Vagina (tissue), 2 donors: ENCODE data around the gene RBM4. TPM values are rescaled to one million over a fixed set of nuclear protein-coding genes. Genes with fewer than 3 reads are reported as not detected.

Experiments
- DNase-seq, 2 donors: peaks; one replicate each; pipeline ENCODE4 v3.0.0-alpha.2; 2017; ENCODE audit errors: extremely low spot score in 2 of 2
- H3K27ac ChIP-seq: fragments of 200-600 bp; sonication (generic); one replicate; pipeline ENCODE4 v1.5.1; 2019
- H3K27me3 ChIP-seq: fragments of 200-600 bp; sonication (generic); one replicate; pipeline ENCODE4 v1.5.1; 2019
- H3K36me3 ChIP-seq, 2 donors: fragments of 200-600 bp; sonication (generic); one replicate each; pipeline ENCODE4 v1.5.1; 2017 to 2019
- H3K4me1 ChIP-seq: fragments of 200-600 bp; sonication (generic); one replicate; pipeline ENCODE4 v1.5.1; 2019
- H3K4me3 ChIP-seq, 2 donors: fragments of 200-600 bp; sonication (generic); 1 replicate in 1 of 2; 2 replicates in 1 of 2; pipeline ENCODE4 v1.5.1; 2016 to 2019
- H3K9me3 ChIP-seq: fragments of 200-600 bp; sonication (generic); one replicate; pipeline ENCODE4 v1.5.1; 2019
- POLR2A ChIP-seq, 2 donors: fragments of 450-650 bp; IDR thresholded peaks; one replicate each; pipeline ENCODE4 v1.6.1; 2017; ENCODE audit warnings: antibody characterized with exemption in 2 of 2, mild to moderate bottlenecking in 2 of 2, moderate library complexity in 2 of 2
- POLR2AphosphoS5 ChIP-seq, 2 donors: sonication (generic); formaldehyde crosslinking; IDR thresholded peaks; one replicate each; pipeline ENCODE4 v1.9.0; 2017; ENCODE audit warnings: antibody characterized with exemption in 2 of 2, mild to moderate bottlenecking in 2 of 2, low read depth in 1 of 2; ENCODE audit not compliant: insufficient read depth in 1 of 2
- intact Hi-C: fragments of 100-400 bp; cut with DNase I; formaldehyde crosslinking; loops from one replicate; pipeline ENCODE4 v1.15.1; 2023
- total RNA-seq: library from RNA; depleted of rRNA; stranded (reverse); fragments of >200 nt; gene quantifications from one replicate; pipeline ENCODE4 v1.2.3, GENCODE V29; 2016
- TF ChIP-seq, protein P1 (sequence below), 3 experiments: fragments of 450-650 bp in 2 of 3; fragments of 200-600 bp in 1 of 3; sonication (generic) in 1 of 3; IDR thresholded peaks; one replicate each; pipeline ENCODE4 v1.5.1; 2017 to 2019; ENCODE audit warnings: antibody characterized with exemption in 3 of 3, mild to moderate bottlenecking in 2 of 3, moderate library complexity in 2 of 3

The RBM4 gene
- total RNA-seq, 1 donor from 2014 or later, result 61.1 TPM

DNA sequence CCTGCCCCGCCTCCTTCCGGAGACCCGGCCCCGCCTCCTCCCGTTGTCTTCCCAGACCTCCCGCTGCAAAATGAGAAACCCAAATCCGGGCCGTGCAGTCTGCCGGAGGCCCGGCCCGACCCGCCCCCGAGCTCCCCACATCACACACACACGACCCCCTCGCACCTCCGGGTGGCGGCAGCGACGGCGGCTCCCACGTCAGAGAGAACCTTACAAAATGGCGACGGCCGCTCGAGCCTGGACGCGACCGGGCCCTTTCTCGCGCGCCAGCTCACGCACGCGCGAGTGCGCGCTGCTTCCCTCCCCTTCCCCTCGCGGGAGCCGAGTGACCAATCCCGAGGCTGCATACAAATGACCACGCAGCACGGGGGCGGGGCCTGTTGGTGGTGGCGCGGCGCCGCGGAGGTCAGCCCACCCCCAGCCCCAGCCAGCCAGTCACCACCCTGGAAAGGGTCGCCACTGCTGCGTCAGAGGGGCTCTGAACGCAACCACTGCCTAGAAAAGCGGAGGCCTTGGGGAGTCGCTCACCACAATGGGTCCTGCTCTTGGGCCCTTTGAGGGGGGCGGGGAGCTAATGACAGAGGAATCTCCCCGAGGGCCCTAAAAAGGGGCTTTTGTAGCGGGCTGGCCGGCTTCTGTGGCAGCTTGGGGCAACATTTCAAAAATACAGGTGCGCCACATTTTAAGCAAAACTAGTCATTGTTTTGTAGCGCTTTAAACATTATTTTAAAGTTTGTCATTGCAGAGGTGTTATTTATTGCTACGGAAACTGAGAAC is 39.3 kb downstream of the RBM4 start, which contains the start of gene RBM4B:
Gene RBM4B, minus strand, starts transcription at position 289 of the 777 bp plus-strand sequence. CDS start 808 bp downstream, outside the sequence.
- Histone ChIP-seq H3K27me3 (no peaks in the 10 kb centered on the region), H3K27ac (peak within 1 kb of the TSS; percentile 93), H3K4me3 (peak within 1 kb of the TSS; percentile 66 to 87), H3K36me3 (no peaks in the 10 kb centered on the region), H3K4me1 (peaks cover 36% of the 10 kb centered on the region), H3K9me3 (no peaks in the 10 kb centered on the region)
- TF ChIP-seq, protein P1, sequence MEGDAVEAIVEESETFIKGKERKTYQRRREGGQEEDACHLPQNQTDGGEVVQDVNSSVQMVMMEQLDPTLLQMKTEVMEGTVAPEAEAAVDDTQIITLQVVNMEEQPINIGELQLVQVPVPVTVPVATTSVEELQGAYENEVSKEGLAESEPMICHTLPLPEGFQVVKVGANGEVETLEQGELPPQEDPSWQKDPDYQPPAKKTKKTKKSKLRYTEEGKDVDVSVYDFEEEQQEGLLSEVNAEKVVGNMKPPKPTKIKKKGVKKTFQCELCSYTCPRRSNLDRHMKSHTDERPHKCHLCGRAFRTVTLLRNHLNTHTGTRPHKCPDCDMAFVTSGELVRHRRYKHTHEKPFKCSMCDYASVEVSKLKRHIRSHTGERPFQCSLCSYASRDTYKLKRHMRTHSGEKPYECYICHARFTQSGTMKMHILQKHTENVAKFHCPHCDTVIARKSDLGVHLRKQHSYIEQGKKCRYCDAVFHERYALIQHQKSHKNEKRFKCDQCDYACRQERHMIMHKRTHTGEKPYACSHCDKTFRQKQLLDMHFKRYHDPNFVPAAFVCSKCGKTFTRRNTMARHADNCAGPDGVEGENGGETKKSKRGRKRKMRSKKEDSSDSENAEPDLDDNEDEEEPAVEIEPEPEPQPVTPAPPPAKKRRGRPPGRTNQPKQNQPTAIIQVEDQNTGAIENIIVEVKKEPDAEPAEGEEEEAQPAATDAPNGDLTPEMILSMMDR (IDR thresholded peaks at IDR 0.05), result no peak
- TF ChIP-seq POLR2AphosphoS5 (IDR thresholded peaks at IDR 0.05; ENCODE audit: insufficient read depth in 1 of 2, low read depth in 1 of 2) (peak in 1 of 2 donors; percentile 92), POLR2A (IDR thresholded peaks at IDR 0.05) (peak in 1 of 2 donors; percentile 48)
- DNase-seq, result peak in 1 of 2 donors; percentile 95
- intact Hi-C loops, result loop anchor here (1.0 kb wide), 1 partner anchor 98 kb away; no protein-coding TSS in a partner anchor

DNA sequence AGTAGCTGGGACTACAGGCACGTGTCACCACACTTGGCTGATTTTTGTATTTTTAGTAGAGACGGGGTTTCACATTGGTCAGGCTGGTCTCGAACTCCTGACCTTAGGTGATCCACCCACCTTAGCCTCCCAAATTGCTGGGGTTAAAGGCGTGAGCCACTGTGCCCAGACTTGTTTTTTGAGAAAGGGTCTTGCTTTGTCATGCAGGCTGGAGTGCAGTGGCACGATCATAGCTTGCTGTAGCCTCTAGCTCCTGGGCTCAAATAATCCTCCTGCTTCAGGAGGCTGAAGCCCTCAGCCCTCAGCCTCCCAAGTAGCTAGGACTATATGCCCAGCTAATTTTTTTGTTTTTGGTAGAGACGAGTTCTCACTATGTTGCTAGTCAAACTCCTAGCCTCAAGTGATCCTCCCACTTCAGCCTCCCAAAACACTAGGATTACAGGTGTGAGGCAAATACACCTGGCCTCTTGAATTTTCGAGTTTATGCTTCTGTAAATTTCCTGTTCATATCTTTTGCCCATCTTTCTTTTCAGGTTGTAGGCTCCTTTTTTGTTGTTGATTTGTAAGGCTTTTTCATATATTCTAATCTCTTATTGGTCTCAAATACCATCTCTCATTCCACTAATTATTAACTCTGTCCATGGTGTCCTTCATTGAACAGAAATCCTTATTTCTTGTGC is 42.6 kb downstream of the RBM4 start:
- no peaks in the 10 kb centered on the region for H3K9me3 ChIP-seq
- TF ChIP-seq, protein P1 (IDR thresholded peaks at IDR 0.05), result no peak
- TF ChIP-seq POLR2A (IDR thresholded peaks at IDR 0.05) (no peak), POLR2AphosphoS5 (IDR thresholded peaks at IDR 0.05; ENCODE audit: insufficient read depth in 1 of 2, low read depth in 1 of 2) (no peak)
- H3K36me3 ChIP-seq, result no peaks in the 10 kb centered on the region
- no peak for DNase-seq
- no peaks in the 10 kb centered on the region for H3K27me3 ChIP-seq
- H3K27ac ChIP-seq, result no peak overlapping the region
- peaks cover 27% of the 10 kb centered on the region for H3K4me1 ChIP-seq
- H3K4me3 ChIP-seq, result no peak overlapping the region
- intact Hi-C loops, result loop anchor here (10.0 kb wide), 1 partner anchor 276 kb away; no protein-coding TSS in a partner anchor

- intact Hi-C loops, result loop anchor here (10.0 kb wide), 1 partner anchor 279 kb away; no protein-coding TSS in a partner anchor
- H3K9me3 ChIP-seq, result no peaks in the 10 kb centered on the region
- no peaks in the 10 kb centered on the region for H3K36me3 ChIP-seq
- no peak overlapping the region for H3K4me3 ChIP-seq
- no peak for DNase-seq
- H3K27me3 ChIP-seq, result no peaks in the 10 kb centered on the region
- H3K27ac ChIP-seq, result no peak overlapping the region
- TF ChIP-seq POLR2A (IDR thresholded peaks at IDR 0.05) (no peak), POLR2AphosphoS5 (IDR thresholded peaks at IDR 0.05; ENCODE audit: insufficient read depth in 1 of 2, low read depth in 1 of 2) (no peak)
- H3K4me1 ChIP-seq, result peaks cover 15% of the 10 kb centered on the region
These were observed 45.4 kb downstream of the RBM4 start for GRCh38 chr11:66683877-66684276.

- Histone ChIP-seq H3K27ac (peak overlapping the region; percentile 72), H3K27me3 (no peaks in the 10 kb centered on the region), H3K4me3 (no peak overlapping the region), H3K4me1 (peaks cover 15% of the 10 kb centered on the region), H3K9me3 (no peaks in the 10 kb centered on the region), H3K36me3 (no peaks in the 10 kb centered on the region)
- TF ChIP-seq POLR2AphosphoS5 (IDR thresholded peaks at IDR 0.05; ENCODE audit: insufficient read depth in 1 of 2, low read depth in 1 of 2), result no peak
- no peak for TF ChIP-seq POLR2A (IDR thresholded peaks at IDR 0.05)
- TF ChIP-seq, protein P1 (IDR thresholded peaks at IDR 0.05), result no peak
- DNase-seq, result no peak
- intact Hi-C loops, result loop anchor here (5.0 to 10.0 kb wide), 2 partner anchors 153 to 280 kb away; no protein-coding TSS in a partner anchor
These were observed 46.1 kb downstream of the RBM4 start for GRCh38 chr11:66684635-66685034.

- peak in 1 of 2 donors; percentile 82 for DNase-seq
These were observed 47.0 kb downstream of the RBM4 start for GRCh38 chr11:66685276-66686099.

More at GRCh38 chr11:66685276-66686099, 47.0 kb downstream of the RBM4 start:
- no peak overlapping the region for H3K4me3 ChIP-seq
- intact Hi-C loops, result loop anchor here (5.0 to 10.0 kb wide), 2 partner anchors 152 to 281 kb away; no protein-coding TSS in a partner anchor
- H3K9me3 ChIP-seq, result no peaks in the 10 kb centered on the region
- H3K4me1 ChIP-seq, result peaks cover 15% of the 10 kb centered on the region
- TF ChIP-seq, protein P1 (IDR thresholded peaks at IDR 0.05), result no peak
- no peak for TF ChIP-seq POLR2AphosphoS5 (IDR thresholded peaks at IDR 0.05; ENCODE audit: insufficient read depth in 1 of 2, low read depth in 1 of 2)
- no peaks in the 10 kb centered on the region for H3K36me3 ChIP-seq
- peak overlapping the region; percentile 72 for H3K27ac ChIP-seq
- H3K27me3 ChIP-seq, result no peaks in the 10 kb centered on the region
